EH (cell line): Measurements from ENCODE around the gene PKP3.
A peak's percentile ranks its signal among the peaks of the same experiment; 100 is the strongest.

Experiments used
- DNase-seq: peaks from one replicate; pipeline ENCODE4 v3.0.0-alpha.2; 2015; ENCODE audit warnings: low read depth

PKP3 gene

DNA sequence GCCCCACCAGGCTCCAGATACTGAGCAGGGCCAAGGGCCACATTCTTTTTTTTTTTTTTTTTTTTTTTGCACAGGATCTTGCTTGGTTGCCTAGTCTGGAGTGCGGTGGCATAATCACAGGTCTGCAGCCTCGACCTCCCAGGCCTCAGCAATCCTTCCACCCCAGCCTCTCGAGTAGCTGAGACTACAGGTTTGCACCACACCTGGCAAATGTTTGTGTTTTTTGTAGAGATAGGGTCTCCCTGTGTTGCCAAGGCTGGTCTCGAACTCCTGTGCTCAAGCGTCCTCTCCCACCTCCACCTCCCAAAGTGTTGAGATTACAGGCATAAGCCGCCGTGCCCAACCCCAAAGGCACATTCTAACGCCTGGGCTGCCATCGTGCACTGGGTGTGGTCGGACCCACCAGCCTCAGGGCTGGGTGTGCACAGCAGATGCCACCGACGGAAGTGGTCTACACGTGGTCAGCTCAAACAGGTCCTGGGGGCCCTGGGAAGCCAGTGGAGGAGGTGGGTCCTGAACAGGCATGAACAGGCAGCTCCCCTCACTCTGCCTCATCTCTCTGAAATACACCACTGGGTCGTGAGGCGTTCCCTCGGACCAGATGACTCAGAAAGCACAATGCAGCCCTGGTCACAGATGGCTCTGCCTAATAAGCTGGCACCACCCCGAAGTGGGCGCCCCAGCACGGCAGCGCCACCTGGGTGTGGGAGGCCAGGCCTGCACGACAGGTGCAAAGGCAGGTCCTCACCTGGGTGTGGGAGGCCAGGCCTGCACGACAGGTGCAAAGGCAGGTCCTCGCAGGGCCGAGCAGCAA, 29.9 kb upstream of the PKP3 start:
- DNase-seq = peak; percentile 69

- no peak for DNase-seq
These were observed 28.9 kb upstream of the PKP3 start for GRCh38 chr11:364991-365725.

DNA sequence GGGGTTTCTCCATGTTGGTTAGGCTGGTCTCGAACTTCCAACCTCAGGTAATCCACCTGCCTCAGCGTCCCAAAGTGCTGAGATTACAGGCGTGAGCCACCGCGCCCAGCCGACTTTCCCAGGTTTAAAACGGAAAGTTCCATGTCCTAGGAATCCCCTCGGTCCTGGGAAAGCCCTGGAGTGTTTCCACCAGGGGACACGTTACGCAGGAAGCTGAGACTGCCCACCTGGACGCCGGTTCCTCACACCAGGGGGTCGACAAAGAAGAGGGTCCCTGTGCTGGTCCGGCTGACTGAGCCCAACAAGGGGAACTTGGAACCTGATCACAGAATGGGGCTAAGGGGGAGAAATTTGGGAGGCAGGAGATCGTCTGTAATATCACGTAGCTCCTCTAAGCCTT, 28.2 kb upstream of the PKP3 start:
- DNase-seq = no peak

DNA sequence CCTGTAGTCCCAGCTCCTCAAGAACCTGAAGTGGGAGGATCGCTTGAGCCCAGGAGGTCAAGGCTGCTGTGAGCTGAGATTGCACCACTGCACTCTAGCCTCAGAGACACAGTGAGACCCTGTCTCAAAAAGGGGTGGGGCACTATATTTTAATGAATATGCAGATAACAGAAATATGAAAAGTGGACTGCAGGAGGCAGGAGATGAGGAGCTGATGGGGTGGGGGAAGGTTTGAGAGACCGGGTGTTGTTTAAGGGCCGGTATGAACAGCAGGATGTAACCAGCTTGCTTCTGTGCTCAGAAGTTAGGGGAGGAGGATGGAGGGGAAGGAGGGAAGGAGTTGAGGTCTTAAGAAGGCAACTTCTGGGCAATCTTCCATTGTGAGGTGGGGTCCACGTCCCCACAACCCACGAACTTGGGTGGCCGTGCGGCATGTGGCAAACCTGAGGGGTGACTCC, 26.0 kb upstream of the PKP3 start:
- no peak for DNase-seq

DNA sequence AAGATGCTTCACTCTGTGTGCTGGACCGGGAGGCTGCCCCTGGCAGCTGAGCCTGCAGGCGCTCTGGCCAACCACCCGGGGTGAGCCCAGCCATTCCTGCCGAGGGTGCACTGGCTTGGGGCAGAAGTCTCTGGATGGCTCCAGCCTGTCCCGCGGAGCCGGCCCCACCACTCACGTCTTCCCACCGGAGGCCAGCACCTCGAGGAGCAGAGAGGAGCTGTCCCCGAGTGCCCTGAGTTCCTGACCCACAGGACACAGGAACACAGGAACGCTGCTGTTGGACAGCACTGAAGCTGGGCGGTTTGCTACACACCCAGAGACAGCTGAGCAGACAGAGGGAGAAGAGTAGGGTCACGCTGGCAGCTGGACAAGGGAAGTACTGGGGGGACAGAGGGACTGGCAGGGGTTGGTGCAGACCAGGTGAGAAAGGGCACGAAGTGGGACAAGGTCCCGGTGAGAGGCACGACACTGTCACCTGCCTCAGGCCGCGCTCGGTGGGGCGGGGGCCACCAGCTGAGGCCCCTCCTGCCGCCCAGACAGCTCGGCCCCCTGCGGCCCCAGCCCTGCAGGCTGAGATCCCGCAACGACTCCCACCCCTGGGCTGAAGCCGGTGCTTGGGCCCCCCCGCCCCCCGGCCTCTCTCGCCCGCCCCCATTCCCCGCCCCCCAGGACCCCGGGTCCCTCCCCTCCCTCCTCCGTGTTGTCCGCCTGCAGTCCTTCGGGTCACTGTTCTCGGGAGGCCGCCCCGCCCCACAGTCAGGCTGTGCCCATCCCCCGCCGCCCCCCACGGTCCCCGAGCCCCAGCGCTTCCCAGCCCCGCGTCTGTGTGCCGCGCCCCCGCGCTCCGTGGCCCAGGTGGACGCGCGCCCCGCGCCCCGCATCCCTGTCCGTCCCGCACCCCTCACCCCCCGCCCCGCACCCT, 25.3 kb upstream of the PKP3 start:
- peak; percentile 45 for DNase-seq

DNA sequence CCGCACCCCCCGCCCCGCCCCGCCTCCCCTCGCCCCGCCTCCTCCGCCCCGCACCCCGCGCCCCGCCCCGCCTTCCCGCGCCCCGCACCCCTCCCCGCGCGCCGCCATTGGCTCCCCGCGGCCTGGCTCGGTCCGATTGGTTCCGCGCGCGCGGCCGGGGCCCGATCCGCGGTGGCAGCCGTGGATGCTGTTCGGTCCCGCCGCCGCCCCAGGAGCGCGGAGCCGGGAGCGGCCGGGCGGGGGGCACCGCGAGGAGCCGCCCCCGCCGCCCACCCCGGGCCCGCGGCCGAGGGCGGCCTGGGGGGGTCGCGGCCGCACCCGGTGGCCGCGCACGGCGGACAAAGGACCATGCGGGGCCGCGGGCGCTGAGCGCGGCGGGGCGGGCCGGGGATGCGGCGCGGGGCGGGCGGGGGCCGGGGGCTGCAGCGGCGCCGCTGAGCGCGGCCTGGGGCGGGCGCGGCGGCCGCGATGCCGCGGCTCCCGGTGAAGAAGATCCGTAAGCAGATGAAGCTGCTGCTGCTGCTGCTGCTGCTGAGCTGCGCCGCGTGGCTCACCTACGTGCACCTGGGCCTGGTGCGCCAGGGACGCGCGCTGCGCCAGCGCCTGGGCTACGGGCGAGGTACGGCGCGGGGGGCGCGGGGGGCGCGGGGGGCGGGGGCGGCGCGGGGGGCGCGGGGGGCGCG, 24.5 kb upstream of the PKP3 start, which contains the start of gene B4GALNT4:
Gene B4GALNT4 (plus strand): TSS at position 164 of the 683 bp plus-strand sequence. CDS start 305 bp downstream, at position 469.
- peak; percentile 54 for DNase-seq

GRCh38 chr11:370070-370941, 23.7 kb upstream of the PKP3 start:
- DNase-seq = no peak

GRCh38 chr11:371051-371450, 23.0 kb upstream of the PKP3 start:
- DNase-seq = no peak

DNA sequence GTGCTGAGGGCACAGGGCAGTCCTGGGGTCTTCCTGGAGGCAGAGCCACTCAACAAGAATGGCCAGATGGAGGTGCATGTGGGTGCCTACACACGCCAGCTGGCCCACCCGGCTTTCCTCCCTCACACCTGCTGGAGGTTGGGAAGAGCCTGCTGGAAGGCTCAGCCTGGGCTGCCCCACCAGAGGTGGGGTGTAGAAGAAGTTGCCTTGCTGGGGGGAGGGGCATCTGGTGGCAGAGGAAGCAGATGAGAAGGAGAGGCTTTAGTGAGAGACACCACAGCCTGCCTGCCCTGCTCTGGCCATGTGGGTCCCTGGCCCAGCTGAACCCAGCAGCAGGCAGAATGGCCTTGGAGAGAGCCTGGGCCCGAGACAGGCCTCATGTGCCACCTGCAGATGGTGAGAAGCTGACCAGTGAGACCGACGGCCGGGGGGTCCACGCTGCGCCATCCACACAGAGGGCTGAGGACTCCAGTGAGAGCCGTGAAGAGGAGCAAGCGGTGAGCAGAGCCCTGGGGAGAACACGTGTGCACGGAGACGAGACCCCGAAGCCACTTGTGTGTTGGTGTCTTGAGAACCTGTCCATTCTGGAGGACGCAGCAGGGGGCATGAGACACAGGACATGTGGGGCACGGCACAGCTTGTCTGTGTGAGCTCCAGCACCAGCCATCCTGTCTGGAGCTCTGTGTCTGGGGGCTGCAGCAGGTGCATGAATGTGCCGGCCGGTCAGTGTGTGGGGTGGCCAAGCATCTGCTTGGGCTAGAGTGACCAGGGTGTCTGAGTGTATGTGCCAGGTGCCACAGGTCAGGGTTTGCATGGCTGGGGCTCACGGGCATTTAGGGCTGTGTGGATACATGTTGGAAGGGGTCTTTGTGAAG, 22.1 kb upstream of the PKP3 start:
- DNase-seq = no peak

DNA sequence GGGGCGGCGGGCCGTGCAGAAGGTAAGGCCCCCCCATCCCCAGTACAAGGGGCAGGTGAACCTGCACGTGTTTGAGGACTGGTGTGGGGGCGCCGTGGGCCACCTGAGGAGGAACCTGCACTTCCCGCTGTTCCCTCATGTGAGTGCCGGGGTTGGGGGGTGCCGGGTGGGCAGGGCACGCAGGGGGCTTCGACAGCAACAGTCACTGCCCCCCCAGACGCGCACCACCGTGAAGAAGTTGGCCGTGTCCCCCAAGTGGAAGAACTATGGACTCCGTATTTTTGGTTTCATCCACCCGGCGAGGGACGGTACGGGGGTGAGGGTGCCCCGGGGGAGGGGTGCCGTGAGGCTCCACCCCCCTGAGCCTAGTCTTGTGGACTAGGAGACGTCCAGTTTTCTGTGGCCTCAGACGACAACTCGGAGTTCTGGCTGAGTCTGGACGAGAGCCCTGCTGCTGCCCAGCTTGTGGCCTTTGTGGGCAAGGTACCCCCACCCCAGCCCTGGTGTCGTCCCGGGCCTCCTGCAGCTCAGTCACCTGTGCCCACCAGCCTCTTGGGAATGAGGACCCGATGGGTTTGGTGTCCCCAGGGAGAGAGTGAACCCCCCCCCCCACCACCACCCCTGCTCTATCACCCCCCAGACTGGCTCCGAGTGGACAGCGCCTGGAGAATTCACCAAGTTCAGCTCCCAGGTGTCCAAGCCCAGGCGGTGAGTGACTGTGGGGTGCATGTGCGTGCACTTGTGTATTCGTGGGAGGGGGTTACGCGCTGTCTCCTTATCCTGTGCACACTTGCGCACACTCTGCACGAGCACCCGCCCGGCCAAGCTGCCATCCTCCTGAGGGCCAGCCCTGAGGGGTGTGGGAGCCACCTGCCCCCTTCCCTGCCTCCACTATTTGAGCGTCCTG, 20.9 kb upstream of the PKP3 start:
- no peak for DNase-seq

DNA sequence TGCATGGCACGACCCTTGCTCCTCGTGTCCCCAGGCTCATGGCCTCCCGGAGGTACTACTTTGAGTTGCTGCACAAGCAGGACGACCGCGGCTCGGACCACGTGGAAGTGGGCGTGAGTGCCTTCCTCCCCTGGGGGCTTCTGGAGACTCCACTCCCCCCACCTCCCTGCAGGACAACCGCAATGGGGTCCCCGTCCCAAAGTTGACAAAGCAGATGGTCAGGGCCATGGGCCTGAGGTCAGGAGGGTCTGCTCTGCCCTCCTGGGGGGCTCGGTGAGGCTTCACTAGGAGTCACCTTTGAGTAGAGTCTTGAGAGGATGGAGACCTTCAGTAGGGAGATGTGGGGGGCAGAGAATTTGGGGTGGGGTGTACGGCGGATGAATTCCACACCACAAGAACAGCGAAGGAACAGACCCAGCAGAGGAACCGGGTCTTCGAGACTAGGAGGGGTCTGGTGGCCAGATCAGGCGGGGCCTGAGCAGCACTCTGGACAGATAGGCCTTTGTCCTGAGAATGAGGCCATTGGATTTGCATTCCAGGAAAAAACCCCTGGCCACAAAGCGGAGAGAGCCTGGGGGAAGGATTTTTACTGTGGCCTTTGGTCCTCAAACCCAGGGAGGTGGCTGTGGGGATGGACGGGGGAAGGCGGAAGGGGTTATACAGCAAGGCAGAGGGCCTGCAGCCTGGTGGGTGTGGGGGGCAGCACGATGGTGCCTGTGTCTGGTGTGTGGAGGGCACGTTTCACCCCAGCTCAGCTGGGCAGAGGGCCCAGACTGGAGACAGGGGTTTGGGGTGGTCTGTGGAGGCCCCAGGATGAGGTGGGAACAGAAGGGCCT, 20.1 kb upstream of the PKP3 start:
- DNase-seq = no peak

- DNase-seq = no peak
These were observed 18.7 kb upstream of the PKP3 start for GRCh38 chr11:375065-376025.

DNA sequence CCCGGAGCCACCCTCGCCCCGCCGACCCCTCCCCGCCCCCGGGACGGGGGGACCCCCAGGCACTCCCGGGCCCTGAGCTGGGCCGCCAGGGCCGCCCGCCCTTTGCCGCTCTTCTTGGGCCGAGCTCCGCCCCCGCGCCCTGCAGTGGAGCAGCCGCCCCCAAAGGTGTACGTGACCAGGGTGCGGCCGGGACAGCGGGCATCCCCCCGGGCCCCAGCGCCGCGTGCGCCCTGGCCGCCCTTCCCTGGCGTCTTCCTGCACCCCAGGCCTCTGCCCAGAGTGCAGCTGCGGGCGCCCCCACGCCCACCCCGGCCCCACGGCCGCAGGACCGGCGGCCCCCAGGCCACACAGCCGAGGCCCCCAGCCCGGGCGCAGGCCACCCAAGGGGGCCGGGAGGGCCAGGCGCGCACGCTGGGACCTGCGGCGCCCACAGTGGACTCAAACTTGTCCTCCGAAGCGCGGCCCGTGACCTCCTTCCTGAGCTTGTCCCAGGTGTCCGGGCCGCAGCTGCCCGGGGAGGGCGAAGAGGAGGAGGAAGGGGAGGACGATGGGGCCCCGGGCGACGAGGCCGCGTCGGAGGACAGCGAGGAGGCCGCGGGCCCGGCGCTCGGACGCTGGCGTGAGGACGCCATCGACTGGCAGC, 17.4 kb upstream of the PKP3 start:
- DNase-seq = no peak

GRCh38 chr11:377174-377865, 16.7 kb upstream of the PKP3 start:
- DNase-seq = no peak

GRCh38 chr11:377883-378500, 16.0 kb upstream of the PKP3 start:
- no peak for DNase-seq
